HG03108 (cell line): ENCODE measurements around the gene ACOX3.
A peak's percentile ranks its signal among the peaks of the same experiment; 100 is the strongest.
"Not testable (repeated sequence)": the region's sequence is repeated elsewhere in the genome, so short reads cannot be mapped to it uniquely, and the experiment has no call there.

ENCODE experiments used
- ATAC-seq: cut with Tn5 transposase; IDR thresholded peaks from one replicate; pipeline ENCODE4 v1.9.1; 2021; ENCODE audit warnings: moderate library complexity; ENCODE audit not compliant: unreplicated experiment

The ACOX3 gene

GRCh38 chr4:8407756-8408155 is 32.8 kb downstream of the ACOX3 start:
- no peak for ATAC-seq

GRCh38 chr4:8407316-8407715 is 33.2 kb downstream of the ACOX3 start:
- no peak for ATAC-seq

GRCh38 chr4:8406887-8407286 is 33.6 kb downstream of the ACOX3 start:
- not testable (repeated sequence) for ATAC-seq

- ATAC-seq = no peak
Measured at GRCh38 chr4:8405516-8405875, 35.0 kb downstream of the ACOX3 start.

GRCh38 chr4:8404791-8405515 is 35.6 kb downstream of the ACOX3 start:
- ATAC-seq = no peak

- ATAC-seq = no peak
Measured at GRCh38 chr4:8403976-8404375, 36.5 kb downstream of the ACOX3 start.

- no peak for ATAC-seq
Measured at GRCh38 chr4:8403173-8403753, 37.3 kb downstream of the ACOX3 start.

GRCh38 chr4:8402640-8403039 is 37.9 kb downstream of the ACOX3 start:
- ATAC-seq = no peak

GRCh38 chr4:8402181-8402597 is 38.3 kb downstream of the ACOX3 start:
- ATAC-seq = no peak

- ATAC-seq = no peak
Measured at GRCh38 chr4:8401665-8402064, 38.9 kb downstream of the ACOX3 start.

- ATAC-seq = no peak
Measured at GRCh38 chr4:8400632-8401325, 39.7 kb downstream of the ACOX3 start.

- no peak for ATAC-seq
Measured at GRCh38 chr4:8399298-8399697, 41.2 kb downstream of the ACOX3 start.

- ATAC-seq = no peak
Measured at GRCh38 chr4:8398347-8398746, 42.2 kb downstream of the ACOX3 start.

GRCh38 chr4:8396762-8397406 is 43.6 kb downstream of the ACOX3 start:
- ATAC-seq = no peak

GRCh38 chr4:8395504-8396296 is 44.8 kb downstream of the ACOX3 start:
- ATAC-seq = no peak

- no peak for ATAC-seq
Measured at GRCh38 chr4:8394806-8395205, 45.7 kb downstream of the ACOX3 start.

- ATAC-seq = no peak
Measured at GRCh38 chr4:8394061-8394519, 46.4 kb downstream of the ACOX3 start.

GRCh38 chr4:8393593-8394038 is 46.9 kb downstream of the ACOX3 start:
- no peak for ATAC-seq

GRCh38 chr4:8392591-8393190 is 47.8 kb downstream of the ACOX3 start:
- no peak for ATAC-seq

GRCh38 chr4:8391972-8392371 is 48.6 kb downstream of the ACOX3 start:
- peak; percentile 89 for ATAC-seq
